Measurements from ENCODE around the gene UTP11. TPM values are rescaled to one million over a fixed set of nuclear protein-coding genes. Genes with fewer than 3 reads are reported as not detected.

Gene UTP11
- total and polyA plus RNA-seq, 4 donors, result 11.0 to 17.8 (median 11.8) TPM

DNA sequence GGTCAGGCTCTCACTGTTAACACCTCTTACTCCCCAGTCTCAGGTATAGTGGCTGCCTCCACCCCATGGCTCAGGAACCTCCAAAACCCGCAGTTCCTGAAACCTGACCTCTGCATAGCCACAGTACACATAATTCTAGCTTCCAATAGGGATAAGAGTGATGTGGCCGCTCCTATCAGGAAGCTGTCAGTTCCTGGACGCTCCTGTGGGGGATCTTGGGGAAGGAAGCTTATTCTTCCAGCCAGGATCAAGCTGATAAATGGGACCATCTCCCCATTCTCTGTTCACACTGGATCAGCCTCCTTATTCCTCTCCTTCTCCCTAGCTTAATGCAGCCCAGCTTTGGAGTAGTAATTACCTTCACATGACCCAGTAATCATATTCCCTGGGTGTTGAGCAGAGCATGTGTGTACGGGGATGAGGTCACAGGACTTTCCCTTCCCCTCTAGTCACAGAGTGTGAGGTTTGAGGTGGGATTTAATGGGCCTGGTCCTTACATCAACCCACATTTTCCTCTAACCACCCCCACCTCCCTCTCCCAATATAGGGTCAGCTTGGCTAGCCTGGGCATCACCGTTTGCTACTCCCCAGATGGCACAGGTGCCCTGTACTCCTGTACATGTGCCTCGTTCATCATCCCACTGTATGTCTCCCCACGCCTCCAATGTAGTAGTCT, 41.0 kb downstream of the UTP11 start:
- H3K27me3 ChIP-seq (ENCODE audit: control insufficient read depth in 4 of 4, insufficient read depth in 4 of 4, low read length in 3 of 4), result no peaks in the 10 kb centered on the region
- no peak overlapping the region for H3K4me3 ChIP-seq (ENCODE audit: low read depth in 1 of 3, low read length in 3 of 3)
- no peak overlapping the region for H3K27ac ChIP-seq (ENCODE audit: low read depth in 1 of 2, low read length in 2 of 2)
- H3K36me3 ChIP-seq (ENCODE audit: control insufficient read depth in 4 of 4, insufficient read depth in 3 of 4, low read depth in 1 of 4, low read length in 3 of 4), result no peaks in the 10 kb centered on the region
- H3K9me3 ChIP-seq (ENCODE audit: control insufficient read depth in 4 of 4, low read length in 3 of 4), result no peaks in the 10 kb centered on the region
- 76% methylated on average over 7 of the region's 7 CpGs for WGBS
- H3K9ac ChIP-seq (ENCODE audit: low read depth in 1 of 2, low read length in 2 of 2), result no peak overlapping the region
- H3K4me1 ChIP-seq (ENCODE audit: control insufficient read depth in 4 of 4, insufficient read depth in 4 of 4, low read length in 3 of 4), result no peaks in the 10 kb centered on the region
- TF ChIP-seq HNF4A (conservative IDR thresholded peaks at IDR 0.05) (no peak), HNF4G (IDR thresholded peaks at IDR 0.05) (no peak), NR2F2 (IDR thresholded peaks at IDR 0.05) (no peak), GABPA (IDR thresholded peaks at IDR 0.05 in 1 of 2, conservative IDR thresholded peaks at IDR 0.05 in 1 of 2) (no peak), JUND (IDR thresholded peaks at IDR 0.05) (no peak), RXRA (IDR thresholded peaks at IDR 0.05) (no peak), TAF1 (conservative IDR thresholded peaks at IDR 0.05) (no peak), EGR1 (IDR thresholded peaks at IDR 0.05; ENCODE audit: low read depth in 2 of 2) (no peak), FOXA2 (IDR thresholded peaks at IDR 0.05) (no peak), SP1 (IDR thresholded peaks at IDR 0.05) (no peak), FOXA1 (IDR thresholded peaks at IDR 0.05) (no peak), YY1 (IDR thresholded peaks at IDR 0.05) (no peak), RAD21 (IDR thresholded peaks at IDR 0.05) (no peak)
- TF ChIP-seq, protein P1, sequence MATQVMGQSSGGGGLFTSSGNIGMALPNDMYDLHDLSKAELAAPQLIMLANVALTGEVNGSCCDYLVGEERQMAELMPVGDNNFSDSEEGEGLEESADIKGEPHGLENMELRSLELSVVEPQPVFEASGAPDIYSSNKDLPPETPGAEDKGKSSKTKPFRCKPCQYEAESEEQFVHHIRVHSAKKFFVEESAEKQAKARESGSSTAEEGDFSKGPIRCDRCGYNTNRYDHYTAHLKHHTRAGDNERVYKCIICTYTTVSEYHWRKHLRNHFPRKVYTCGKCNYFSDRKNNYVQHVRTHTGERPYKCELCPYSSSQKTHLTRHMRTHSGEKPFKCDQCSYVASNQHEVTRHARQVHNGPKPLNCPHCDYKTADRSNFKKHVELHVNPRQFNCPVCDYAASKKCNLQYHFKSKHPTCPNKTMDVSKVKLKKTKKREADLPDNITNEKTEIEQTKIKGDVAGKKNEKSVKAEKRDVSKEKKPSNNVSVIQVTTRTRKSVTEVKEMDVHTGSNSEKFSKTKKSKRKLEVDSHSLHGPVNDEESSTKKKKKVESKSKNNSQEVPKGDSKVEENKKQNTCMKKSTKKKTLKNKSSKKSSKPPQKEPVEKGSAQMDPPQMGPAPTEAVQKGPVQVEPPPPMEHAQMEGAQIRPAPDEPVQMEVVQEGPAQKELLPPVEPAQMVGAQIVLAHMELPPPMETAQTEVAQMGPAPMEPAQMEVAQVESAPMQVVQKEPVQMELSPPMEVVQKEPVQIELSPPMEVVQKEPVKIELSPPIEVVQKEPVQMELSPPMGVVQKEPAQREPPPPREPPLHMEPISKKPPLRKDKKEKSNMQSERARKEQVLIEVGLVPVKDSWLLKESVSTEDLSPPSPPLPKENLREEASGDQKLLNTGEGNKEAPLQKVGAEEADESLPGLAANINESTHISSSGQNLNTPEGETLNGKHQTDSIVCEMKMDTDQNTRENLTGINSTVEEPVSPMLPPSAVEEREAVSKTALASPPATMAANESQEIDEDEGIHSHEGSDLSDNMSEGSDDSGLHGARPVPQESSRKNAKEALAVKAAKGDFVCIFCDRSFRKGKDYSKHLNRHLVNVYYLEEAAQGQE (IDR thresholded peaks at IDR 0.05), result no peak
- TF ChIP-seq, protein P2, sequence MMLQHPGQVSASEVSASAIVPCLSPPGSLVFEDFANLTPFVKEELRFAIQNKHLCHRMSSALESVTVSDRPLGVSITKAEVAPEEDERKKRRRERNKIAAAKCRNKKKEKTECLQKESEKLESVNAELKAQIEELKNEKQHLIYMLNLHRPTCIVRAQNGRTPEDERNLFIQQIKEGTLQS (IDR thresholded peaks at IDR 0.05), result no peak
- TF ChIP-seq, protein P3, sequence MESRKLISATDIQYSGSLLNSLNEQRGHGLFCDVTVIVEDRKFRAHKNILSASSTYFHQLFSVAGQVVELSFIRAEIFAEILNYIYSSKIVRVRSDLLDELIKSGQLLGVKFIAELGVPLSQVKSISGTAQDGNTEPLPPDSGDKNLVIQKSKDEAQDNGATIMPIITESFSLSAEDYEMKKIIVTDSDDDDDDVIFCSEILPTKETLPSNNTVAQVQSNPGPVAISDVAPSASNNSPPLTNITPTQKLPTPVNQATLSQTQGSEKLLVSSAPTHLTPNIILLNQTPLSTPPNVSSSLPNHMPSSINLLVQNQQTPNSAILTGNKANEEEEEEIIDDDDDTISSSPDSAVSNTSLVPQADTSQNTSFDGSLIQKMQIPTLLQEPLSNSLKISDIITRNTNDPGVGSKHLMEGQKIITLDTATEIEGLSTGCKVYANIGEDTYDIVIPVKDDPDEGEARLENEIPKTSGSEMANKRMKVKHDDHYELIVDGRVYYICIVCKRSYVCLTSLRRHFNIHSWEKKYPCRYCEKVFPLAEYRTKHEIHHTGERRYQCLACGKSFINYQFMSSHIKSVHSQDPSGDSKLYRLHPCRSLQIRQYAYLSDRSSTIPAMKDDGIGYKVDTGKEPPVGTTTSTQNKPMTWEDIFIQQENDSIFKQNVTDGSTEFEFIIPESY (IDR thresholded peaks at IDR 0.05), result no peak
- TF ChIP-seq, protein P4, sequence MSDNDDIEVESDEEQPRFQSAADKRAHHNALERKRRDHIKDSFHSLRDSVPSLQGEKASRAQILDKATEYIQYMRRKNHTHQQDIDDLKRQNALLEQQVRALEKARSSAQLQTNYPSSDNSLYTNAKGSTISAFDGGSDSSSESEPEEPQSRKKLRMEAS (IDR thresholded peaks at IDR 0.05), result no peak
- TF ChIP-seq, protein P5, sequence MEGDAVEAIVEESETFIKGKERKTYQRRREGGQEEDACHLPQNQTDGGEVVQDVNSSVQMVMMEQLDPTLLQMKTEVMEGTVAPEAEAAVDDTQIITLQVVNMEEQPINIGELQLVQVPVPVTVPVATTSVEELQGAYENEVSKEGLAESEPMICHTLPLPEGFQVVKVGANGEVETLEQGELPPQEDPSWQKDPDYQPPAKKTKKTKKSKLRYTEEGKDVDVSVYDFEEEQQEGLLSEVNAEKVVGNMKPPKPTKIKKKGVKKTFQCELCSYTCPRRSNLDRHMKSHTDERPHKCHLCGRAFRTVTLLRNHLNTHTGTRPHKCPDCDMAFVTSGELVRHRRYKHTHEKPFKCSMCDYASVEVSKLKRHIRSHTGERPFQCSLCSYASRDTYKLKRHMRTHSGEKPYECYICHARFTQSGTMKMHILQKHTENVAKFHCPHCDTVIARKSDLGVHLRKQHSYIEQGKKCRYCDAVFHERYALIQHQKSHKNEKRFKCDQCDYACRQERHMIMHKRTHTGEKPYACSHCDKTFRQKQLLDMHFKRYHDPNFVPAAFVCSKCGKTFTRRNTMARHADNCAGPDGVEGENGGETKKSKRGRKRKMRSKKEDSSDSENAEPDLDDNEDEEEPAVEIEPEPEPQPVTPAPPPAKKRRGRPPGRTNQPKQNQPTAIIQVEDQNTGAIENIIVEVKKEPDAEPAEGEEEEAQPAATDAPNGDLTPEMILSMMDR (IDR thresholded peaks at IDR 0.05; ENCODE audit: low read depth, low read length, missing input control), result no peak
- DNase-seq (ENCODE audit: low spot score), result no peak
